Endometrial microvascular endothelial cells (primary cell): ENCODE data around the gene AMER3. TPM values are rescaled to one million over a fixed set of nuclear protein-coding genes. Genes with fewer than 3 reads are reported as not detected.

Source experiments
- in situ Hi-C: cut with HindIII; loops from 2 replicates; pipeline ENCODE4 v1.10.0; 2017; ENCODE audit warnings: low sequenced_read_pairs, low pct_unique_long_range_greater_than_20kb; ENCODE audit errors: inconsistent ontology term
- total RNA-seq: library from RNA; depleted of rRNA; stranded (reverse); fragments of >200 nt; gene quantifications from one replicate; pipeline ENCODE4 v1.2.3, GENCODE V29; 2015; ENCODE audit errors: inconsistent ontology term

Gene AMER3
- total RNA-seq, 1 donor from 2014 or later = not detected

DNA sequence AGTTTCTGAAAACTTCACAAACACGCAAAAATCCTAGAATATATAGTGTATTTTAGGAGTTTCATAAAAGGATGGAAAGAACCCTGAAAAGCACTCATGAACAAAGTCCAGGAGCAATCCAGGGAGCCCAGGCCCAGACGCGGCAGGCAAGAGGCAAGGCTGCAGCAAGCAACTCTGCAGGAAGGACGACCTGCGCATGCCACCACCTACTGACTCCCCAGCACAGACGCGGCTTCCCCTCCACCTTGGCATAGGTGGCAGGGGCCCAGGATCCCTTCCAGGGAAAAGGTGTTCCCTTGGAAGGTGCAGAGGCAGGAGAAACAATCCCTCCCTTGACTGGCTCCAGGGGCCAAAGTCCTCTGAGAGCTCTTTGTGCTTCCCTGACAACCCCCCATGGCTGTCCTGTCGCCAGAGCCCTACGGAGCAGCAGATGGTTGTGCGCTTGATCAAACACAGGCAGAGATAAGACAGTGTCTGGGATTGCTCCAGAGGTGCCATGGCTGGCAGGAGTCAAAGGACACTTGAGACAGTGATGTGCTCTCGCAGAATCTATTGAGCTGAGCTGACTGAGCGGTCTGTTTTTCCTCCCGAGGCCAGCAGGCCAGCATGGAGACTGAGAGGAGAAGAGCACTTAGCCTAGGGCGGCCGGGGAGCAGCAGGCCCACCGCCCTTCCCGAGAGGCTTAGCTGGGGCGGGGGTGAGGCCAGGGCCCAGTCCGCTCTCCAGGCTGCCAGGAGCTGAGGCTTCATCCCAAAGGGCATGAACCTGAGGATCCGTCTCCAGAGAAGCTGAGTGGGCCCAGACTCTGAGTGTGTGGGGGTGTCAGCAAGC is 10.8 kb upstream of the AMER3 start:
- in situ Hi-C loops = no loop called here

DNA sequence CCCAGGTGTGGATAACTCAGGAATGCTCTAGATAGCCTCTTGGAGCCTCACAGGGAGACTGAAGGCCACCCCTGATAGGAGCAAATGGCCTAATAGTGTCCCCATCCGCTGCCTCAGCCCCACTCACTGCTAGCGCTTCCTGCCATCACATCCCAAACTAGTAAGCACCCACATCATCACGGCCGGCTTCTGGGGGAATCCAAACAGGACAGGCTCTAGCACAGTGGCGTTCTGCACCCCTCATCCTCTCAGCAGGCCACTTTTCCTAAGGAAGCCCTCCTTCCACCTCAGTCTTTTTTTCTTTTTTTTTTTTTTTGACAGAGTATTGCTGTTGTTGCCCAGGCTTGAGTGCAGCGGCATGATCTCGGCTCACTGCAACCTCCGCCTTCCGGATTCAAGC is 6.3 kb upstream of the AMER3 start:
- in situ Hi-C loops = no loop called here

GRCh38 chr2:130749641-130750040 is 5.7 kb upstream of the AMER3 start:
- in situ Hi-C loops = no loop called here

DNA sequence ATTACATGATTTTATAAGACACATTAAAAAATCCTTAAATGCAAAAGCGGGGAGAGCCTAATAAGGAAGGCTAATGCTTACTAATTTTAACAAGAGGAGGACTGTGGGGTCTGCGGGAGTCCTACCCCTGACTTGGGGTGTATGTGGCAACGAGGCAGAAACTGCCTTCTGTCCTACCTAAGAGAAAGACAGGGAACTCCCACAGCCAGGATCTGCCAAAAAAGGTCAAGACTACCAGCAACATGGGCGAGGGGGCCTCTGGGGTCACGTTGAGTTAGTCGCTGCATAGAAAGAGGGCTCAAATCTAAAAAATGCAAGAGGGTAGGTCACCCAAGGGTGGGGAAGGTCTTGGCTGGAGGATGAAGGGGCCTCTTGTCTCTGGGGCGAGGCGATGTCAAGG is 529 bp upstream of the AMER3 start:
- in situ Hi-C loops = no loop called here

- in situ Hi-C loops = no loop called here
These were observed 923 bp downstream of the AMER3 start for GRCh38 chr2:130756053-130756873.

DNA sequence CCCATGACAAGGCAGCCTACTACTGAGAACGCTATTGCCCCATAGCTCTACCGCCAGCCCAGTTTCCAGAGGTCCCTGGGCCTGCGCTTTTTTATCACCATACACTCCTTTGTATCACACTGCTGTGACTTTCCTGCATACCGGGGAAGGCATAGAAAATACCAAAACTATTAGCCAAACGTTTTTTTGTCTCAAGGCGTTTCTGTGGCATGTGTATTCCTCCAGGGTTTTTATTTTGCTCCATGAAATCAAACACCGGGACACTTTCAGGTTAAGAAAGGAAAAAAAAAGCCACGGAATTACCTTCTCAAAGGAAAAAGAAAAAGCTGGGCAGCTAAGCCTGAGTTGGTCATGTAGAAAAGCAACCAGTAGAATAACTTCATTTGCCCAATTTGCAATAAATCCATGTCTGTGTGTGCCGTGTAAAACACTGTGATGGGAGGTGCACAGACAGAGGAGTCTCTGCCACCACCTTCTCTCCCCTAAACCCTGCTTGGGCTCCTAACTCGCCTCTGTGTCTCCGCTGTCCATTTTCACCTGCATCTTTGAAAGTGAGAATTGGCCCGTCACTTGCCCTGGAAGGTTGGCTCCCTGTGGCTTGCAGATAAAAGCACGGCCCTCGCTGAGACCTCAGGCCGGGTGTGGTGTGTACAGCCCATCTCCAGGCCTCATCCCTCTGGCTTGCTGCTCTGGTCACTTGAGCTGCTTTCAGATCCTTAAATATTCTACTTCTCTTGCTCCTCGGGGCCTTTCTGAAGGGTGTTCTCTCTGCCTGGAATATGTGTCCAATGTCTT is 1.7 kb downstream of the AMER3 start:
- in situ Hi-C loops = no loop called here

- in situ Hi-C loops = no loop called here
These were observed 4.8 kb downstream of the AMER3 start for GRCh38 chr2:130759906-130760753.

- in situ Hi-C loops = no loop called here
These were observed 5.7 kb downstream of the AMER3 start for GRCh38 chr2:130760754-130761751.

GRCh38 chr2:130762031-130762909 is 6.9 kb downstream of the AMER3 start:
- in situ Hi-C loops = no loop called here

GRCh38 chr2:130762910-130763385 is 7.6 kb downstream of the AMER3 start:
- in situ Hi-C loops = no loop called here

DNA sequence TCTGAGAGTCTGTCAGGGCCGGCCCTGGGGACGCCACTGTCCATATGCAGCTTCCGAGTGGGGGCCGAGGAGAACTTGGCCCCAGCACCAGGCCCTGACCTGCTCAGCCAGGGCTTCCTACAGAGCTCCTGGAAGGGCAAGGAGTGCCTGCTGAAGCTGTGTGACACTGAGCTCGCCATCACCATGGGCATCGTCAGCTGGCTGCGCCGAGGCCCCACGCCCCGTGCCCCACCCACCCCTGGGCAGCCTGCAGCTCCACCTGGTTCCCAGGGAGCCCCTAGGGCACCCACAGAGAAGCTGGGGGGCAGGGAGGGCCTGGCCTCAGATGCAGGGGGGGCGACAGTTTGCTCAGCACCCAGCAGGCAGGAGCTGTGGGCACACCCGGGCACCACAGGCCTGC is 8.1 kb downstream of the AMER3 start:
- in situ Hi-C loops = no loop called here

- in situ Hi-C loops = no loop called here
These were observed 8.9 kb downstream of the AMER3 start for GRCh38 chr2:130764035-130764820.

- in situ Hi-C loops = no loop called here
These were observed 9.4 kb downstream of the AMER3 start for GRCh38 chr2:130764821-130765115.

GRCh38 chr2:130765464-130765863 is 10.1 kb downstream of the AMER3 start:
- in situ Hi-C loops = no loop called here

- in situ Hi-C loops = no loop called here
These were observed 10.7 kb downstream of the AMER3 start for GRCh38 chr2:130766037-130766436.
